GM18526 (cell line): ENCODE results near the gene PPP3CB.
A peak's percentile ranks its signal among the peaks of the same experiment; 100 is the strongest.

Experiments
- POLR2A ChIP-seq: IDR thresholded peaks from 3 replicates; pipeline ENCODE4 v1.6.1; 2011; ENCODE audit not compliant: insufficient read length; ENCODE audit errors: extremely low read depth

The PPP3CB gene

DNA sequence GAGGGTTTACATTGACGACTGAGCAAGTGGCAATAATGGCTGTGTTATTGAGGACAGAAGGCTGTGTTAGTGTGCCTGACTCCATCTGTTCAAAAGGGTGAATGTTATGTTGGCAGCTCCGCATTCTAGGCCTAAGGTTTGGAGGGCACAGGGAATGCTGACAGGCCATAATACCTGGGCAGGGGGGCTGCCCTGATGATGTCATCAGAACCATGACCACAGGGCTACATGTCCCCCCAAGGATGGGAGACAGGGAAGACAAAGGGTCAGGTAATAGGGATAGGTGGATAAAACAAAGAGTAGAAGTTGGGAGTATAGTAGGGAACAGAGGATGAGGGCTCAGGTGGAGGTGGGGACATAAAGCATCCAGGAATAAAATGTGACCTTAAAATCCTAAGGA lies 1.8 kb upstream of the PPP3CB start:
- no peak for TF ChIP-seq POLR2A

- TF ChIP-seq POLR2A, result peak; percentile 83
Measured at GRCh38 chr10:73495226-73495883, 469 bp downstream of the PPP3CB start.

DNA sequence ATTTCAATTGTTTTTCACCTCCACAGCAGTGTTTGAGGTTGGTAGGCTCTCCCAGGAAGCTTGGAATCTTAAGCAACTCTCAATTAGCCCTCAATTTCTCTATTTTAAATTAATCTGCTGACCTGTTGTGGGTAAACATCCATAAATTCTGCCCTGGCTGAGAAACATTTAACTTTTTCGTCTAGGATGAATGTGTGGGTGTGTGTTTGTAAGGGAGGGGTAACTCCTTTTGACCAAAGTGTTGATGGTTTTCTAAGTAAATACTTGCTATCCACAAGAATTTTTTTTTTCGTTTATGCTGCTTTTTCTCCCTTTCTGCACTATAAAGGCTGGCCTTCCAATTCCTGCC lies 973 bp downstream of the PPP3CB start:
- TF ChIP-seq POLR2A, result no peak

DNA sequence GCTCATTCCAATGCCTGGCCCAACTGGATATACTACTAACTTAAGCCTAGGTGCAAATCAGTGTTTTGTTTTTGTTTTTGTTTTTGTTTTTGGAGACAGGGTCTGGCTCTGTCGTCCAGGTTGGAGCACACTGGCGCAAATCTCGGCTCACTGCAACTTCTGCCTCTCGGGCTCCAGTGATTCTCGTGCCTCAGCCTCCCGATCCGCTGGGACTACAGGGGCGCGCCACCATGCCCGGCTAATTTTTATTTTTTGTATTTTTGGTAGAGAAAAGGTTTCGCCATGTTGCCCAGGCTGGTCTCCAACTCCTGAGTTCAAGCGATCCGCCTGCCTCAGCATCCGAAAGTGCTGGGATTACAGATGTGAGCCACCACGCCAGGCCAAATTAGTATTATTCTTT lies 1.6 kb downstream of the PPP3CB start:
- TF ChIP-seq POLR2A, result no peak

DNA sequence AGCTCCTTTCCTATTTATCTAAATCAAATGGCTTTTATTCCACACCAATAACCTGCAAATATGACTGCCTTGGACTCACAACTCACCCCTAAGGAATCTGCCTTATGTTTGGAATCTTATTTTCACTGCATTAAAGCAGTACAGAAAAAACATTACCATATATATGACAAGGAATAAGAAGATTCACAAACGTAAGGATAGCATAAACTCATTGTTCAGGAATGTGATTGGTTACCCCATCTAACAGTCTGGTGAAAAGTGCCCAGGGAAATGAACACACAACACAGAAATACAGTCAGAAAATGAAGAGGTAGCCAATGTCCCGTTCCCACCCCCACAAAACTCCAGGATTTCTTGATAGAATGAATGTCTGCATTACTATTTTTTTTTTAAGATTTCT lies 2.0 kb downstream of the PPP3CB start:
- TF ChIP-seq POLR2A, result no peak

DNA sequence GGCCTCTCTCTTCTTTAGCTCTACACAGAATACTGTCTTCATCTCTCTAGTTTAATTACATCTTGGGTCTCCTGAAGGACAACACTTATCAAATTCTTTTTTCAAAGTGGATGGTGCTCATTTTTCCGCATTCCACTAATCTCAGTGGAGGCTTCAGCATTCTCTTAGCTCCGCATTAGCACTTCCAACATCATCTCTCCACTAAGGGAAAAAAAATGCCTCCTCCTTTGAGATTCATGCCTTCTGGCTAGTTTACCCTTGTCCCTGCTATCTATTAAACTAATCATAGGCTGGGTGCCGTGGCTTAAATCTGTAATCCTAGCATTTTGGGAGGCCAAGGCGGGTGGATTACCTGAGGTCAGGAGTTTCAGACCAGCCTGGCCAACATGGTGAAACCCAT lies 9.2 kb downstream of the PPP3CB start:
- no peak for TF ChIP-seq POLR2A

- TF ChIP-seq POLR2A, result no peak
Measured at GRCh38 chr10:73485320-73485719, 10.5 kb downstream of the PPP3CB start.

GRCh38 chr10:73480158-73480557 lies 15.7 kb downstream of the PPP3CB start:
- TF ChIP-seq POLR2A, result no peak

GRCh38 chr10:73478636-73479035 lies 17.2 kb downstream of the PPP3CB start:
- no peak for TF ChIP-seq POLR2A

GRCh38 chr10:73471226-73471625 lies 24.6 kb downstream of the PPP3CB start:
- TF ChIP-seq POLR2A, result no peak

GRCh38 chr10:73469579-73469978 lies 26.2 kb downstream of the PPP3CB start:
- no peak for TF ChIP-seq POLR2A

GRCh38 chr10:73467206-73467605 lies 28.6 kb downstream of the PPP3CB start:
- no peak for TF ChIP-seq POLR2A

GRCh38 chr10:73465978-73466726 lies 29.7 kb downstream of the PPP3CB start:
- TF ChIP-seq POLR2A, result no peak

- TF ChIP-seq POLR2A, result no peak
Measured at GRCh38 chr10:73460897-73461296, 34.9 kb downstream of the PPP3CB start.

DNA sequence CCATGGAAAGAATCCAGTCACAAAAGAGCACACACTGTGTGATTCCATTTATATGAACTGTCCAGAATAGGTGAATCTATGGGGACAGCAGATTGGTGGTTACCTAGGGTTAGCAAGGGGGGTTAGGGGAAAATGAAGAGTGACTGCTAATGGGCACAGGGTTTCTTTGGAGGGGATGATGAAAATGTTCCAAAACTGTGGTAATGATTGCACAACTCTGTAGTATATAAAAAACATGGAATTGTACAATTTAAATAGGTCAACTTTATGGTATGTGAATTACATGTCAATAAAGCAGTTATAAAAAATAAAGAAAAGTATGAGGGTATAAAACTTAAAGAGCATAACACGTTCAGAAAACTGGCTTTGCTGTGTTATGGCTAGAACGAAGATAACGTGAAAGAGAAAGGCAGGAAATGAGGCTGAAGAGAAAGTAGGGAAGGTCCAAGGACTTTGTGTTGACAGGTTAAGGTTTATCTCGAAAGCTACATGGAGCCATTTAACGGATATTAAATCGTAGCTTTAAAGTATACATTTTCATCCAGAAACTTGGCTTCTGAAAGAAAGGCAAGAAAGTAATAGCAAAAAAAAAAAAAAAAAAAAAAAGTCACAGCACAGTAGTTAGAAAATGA lies 36.0 kb downstream of the PPP3CB start:
- TF ChIP-seq POLR2A, result no peak

- no peak for TF ChIP-seq POLR2A
Measured at GRCh38 chr10:73456187-73456890, 39.5 kb downstream of the PPP3CB start.
